ENCODE results near the gene GABBR2.

The GABBR2 gene

DNA sequence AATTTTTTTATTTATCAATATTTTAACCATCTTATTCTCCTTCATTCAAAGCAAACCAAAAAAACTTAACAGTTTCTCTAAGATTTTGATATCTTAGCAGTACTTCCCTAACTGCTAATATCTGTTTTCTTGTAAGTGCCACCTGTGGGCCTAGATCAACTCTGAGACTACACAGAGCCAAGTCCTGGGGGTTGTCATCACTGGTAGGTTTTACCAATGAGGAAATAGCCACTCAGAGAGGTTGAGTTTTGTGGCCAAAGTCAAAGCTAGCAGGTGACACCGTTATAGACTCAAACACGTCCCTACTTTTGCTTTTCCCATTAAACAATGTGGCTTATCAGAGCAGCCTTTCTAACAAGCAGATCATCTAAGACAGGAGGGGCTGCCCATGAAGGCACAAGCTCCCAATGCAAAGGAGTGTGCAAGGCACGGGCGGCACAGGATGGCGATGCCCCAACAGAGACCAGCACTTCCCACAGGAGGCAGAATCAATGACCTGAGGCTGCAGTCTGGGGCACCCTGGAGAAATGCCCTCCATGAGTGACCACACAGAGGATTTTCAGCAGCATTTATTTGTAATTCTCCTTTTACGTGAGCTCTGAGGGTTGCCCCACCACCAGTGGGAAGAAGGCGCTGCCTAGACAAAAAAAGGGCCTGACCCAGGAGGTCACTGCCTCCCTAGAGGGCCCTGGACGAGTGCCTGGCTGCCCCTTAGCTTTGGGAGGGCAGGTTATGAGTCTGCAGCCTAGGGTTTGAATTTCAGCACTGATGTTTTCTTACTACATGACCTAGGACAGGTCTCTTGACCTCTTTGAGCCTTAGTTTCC lies 460.7 kb downstream of the GABBR2 start:
- no peak for DNase-seq

DNA sequence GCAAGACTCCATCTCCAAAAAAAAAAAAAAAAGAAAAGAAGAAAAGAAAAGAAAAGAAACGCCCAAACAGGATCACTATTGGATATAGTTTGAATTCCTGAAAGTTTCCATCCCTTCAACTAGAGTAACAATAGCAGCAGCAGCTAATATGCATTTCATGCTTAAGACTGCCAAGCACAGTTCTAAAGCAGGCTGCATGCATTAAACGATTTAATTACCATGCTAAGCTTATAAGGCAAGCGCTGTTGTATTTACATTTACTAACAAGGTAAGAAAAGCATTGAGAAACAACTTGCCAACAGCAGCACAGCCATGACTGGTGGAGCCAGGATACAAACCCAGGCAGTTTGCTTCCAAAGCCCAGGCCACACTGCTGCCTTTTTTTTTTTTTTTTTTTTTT lies 466.3 kb downstream of the GABBR2 start:
- no peak for DNase-seq

GRCh38 chr9:98241357-98242300 lies 467.1 kb downstream of the GABBR2 start:
- DNase-seq = no peak

- no peak for DNase-seq
Measured at GRCh38 chr9:98240475-98240874, 468.3 kb downstream of the GABBR2 start.
